ENCODE data around the gene C3orf52. TPM values are rescaled to one million over a fixed set of nuclear protein-coding genes. Genes with fewer than 3 reads are reported as not detected.

The C3orf52 gene
- total RNA-seq, 1 experiment from 2014 or later: 12.6 TPM

- Histone ChIP-seq H3K9me3 (ENCODE audit: control insufficient read depth, insufficient read depth, low read depth, low read length) (no peaks in the 10 kb centered on the region), H3K27me3 (ENCODE audit: control insufficient read depth, insufficient read depth, low read length) (no peaks in the 10 kb centered on the region), H3K4me1 (ENCODE audit: control insufficient read depth, insufficient read depth, low read length) (no peaks in the 10 kb centered on the region; the same call in 1 of the 2 replicates), H3K4me3 (ENCODE audit: low read depth in 2 of 2, low read length in 2 of 2) (no peak overlapping the region), H3K27ac (ENCODE audit: low read length) (no peak overlapping the region), H3K36me3 (ENCODE audit: control insufficient read depth, insufficient read depth, low read length) (no peaks in the 10 kb centered on the region)
- DNase-seq (ENCODE audit: low read depth, low spot score) (no peak), ATAC-seq (no peak)
- no TSS peak for BruUV-seq (replicated peaks)
- intact Hi-C loops (cut with micrococcal nuclease; ENCODE audit: unreplicated experiment) (no loop called here), in situ Hi-C loops (cut with HindIII; ENCODE audit: low pct_unique_long_range_greater_than_20kb, low sequenced_read_pairs) (no loop called here)
- ChIA-PET CTCF (no interaction called here), POLR2A (no interaction called here)
- no peak for TF ChIP-seq SIN3A (IDR thresholded peaks at IDR 0.05; ENCODE audit: borderline replicate concordance, insufficient read depth, low read depth, low read length)
- TF ChIP-seq, protein P1, sequence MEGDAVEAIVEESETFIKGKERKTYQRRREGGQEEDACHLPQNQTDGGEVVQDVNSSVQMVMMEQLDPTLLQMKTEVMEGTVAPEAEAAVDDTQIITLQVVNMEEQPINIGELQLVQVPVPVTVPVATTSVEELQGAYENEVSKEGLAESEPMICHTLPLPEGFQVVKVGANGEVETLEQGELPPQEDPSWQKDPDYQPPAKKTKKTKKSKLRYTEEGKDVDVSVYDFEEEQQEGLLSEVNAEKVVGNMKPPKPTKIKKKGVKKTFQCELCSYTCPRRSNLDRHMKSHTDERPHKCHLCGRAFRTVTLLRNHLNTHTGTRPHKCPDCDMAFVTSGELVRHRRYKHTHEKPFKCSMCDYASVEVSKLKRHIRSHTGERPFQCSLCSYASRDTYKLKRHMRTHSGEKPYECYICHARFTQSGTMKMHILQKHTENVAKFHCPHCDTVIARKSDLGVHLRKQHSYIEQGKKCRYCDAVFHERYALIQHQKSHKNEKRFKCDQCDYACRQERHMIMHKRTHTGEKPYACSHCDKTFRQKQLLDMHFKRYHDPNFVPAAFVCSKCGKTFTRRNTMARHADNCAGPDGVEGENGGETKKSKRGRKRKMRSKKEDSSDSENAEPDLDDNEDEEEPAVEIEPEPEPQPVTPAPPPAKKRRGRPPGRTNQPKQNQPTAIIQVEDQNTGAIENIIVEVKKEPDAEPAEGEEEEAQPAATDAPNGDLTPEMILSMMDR (IDR thresholded peaks at IDR 0.05): no peak
- TF ChIP-seq, protein P2, sequence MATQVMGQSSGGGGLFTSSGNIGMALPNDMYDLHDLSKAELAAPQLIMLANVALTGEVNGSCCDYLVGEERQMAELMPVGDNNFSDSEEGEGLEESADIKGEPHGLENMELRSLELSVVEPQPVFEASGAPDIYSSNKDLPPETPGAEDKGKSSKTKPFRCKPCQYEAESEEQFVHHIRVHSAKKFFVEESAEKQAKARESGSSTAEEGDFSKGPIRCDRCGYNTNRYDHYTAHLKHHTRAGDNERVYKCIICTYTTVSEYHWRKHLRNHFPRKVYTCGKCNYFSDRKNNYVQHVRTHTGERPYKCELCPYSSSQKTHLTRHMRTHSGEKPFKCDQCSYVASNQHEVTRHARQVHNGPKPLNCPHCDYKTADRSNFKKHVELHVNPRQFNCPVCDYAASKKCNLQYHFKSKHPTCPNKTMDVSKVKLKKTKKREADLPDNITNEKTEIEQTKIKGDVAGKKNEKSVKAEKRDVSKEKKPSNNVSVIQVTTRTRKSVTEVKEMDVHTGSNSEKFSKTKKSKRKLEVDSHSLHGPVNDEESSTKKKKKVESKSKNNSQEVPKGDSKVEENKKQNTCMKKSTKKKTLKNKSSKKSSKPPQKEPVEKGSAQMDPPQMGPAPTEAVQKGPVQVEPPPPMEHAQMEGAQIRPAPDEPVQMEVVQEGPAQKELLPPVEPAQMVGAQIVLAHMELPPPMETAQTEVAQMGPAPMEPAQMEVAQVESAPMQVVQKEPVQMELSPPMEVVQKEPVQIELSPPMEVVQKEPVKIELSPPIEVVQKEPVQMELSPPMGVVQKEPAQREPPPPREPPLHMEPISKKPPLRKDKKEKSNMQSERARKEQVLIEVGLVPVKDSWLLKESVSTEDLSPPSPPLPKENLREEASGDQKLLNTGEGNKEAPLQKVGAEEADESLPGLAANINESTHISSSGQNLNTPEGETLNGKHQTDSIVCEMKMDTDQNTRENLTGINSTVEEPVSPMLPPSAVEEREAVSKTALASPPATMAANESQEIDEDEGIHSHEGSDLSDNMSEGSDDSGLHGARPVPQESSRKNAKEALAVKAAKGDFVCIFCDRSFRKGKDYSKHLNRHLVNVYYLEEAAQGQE (IDR thresholded peaks at IDR 0.05; ENCODE audit: insufficient read depth in 1 of 2, low read depth in 2 of 2, low read length in 1 of 2): no peak
- TF ChIP-seq TCF7L2 (IDR thresholded peaks at IDR 0.05; ENCODE audit: low read depth, low read length): no peak
- TF ChIP-seq POLR2AphosphoS5 (IDR thresholded peaks at IDR 0.05; ENCODE audit: low read depth, low read length): no peak
These were observed 35.7 kb downstream of the C3orf52 start for GRCh38 chr3:112121577-112122547.

- CTCF ChIA-PET: no interaction called here
- BruUV-seq (replicated peaks): no TSS peak
- in situ Hi-C loops (cut with HindIII; ENCODE audit: low pct_unique_long_range_greater_than_20kb, low sequenced_read_pairs): no loop called here
These were observed 36.7 kb downstream of the C3orf52 start for GRCh38 chr3:112122870-112123269.

More at GRCh38 chr3:112122870-112123269, 36.7 kb downstream of the C3orf52 start:
- H3K9me3 ChIP-seq (ENCODE audit: control insufficient read depth, insufficient read depth, low read depth, low read length): no peaks in the 10 kb centered on the region
- no peaks in the 10 kb centered on the region for H3K36me3 ChIP-seq (ENCODE audit: control insufficient read depth, insufficient read depth, low read length)
- ATAC-seq (no peak), DNase-seq (ENCODE audit: low read depth, low spot score) (no peak)
- H3K4me1 ChIP-seq (ENCODE audit: control insufficient read depth, insufficient read depth, low read length): no peaks in the 10 kb centered on the region; the same call in 1 of the 2 replicates
- no peak overlapping the region for H3K27ac ChIP-seq (ENCODE audit: low read length)
- POLR2A ChIA-PET: no interaction called here
- intact Hi-C loops (cut with micrococcal nuclease; ENCODE audit: unreplicated experiment): no loop called here
- H3K4me3 ChIP-seq (ENCODE audit: low read depth in 2 of 2, low read length in 2 of 2): no peak overlapping the region
- TF ChIP-seq TCF7L2 (IDR thresholded peaks at IDR 0.05; ENCODE audit: low read depth, low read length): no peak
- TF ChIP-seq, protein P1 (IDR thresholded peaks at IDR 0.05): no peak
- TF ChIP-seq SIN3A (IDR thresholded peaks at IDR 0.05; ENCODE audit: borderline replicate concordance, insufficient read depth, low read depth, low read length): no peak
- no peak for TF ChIP-seq POLR2AphosphoS5 (IDR thresholded peaks at IDR 0.05; ENCODE audit: low read depth, low read length)
- H3K27me3 ChIP-seq (ENCODE audit: control insufficient read depth, insufficient read depth, low read length): no peaks in the 10 kb centered on the region

All from Panc1 (cell line).